Measurements from ENCODE around the gene MTHFD1L.

Gene MTHFD1L

GRCh38 chr6:150840185-150840584, 25.3 kb upstream of the MTHFD1L start:
- H3K79me2 ChIP-seq (ENCODE audit: insufficient read depth, low read length), result no peaks in the 10 kb centered on the region
- no peaks in the 10 kb centered on the region for H3K27me3 ChIP-seq (ENCODE audit: insufficient read depth, low read length, poor library complexity, severe bottlenecking)
- H3K9me2 ChIP-seq (replicated peaks; ENCODE audit: low read depth, low read length), result no peaks in the 10 kb centered on the region
- H3K9me3 ChIP-seq (ENCODE audit: insufficient read depth, low read depth, low read length), result no peaks in the 10 kb centered on the region
- no peak overlapping the region for H3K4me3 ChIP-seq (ENCODE audit: low read length, poor library complexity, severe bottlenecking)
- no peak overlapping the region for H3K9ac ChIP-seq (ENCODE audit: low read depth, low read length, poor library complexity, severe bottlenecking)
- H3K4me2 ChIP-seq (ENCODE audit: low read depth, low read length, poor library complexity, severe bottlenecking), result no peak overlapping the region
- peaks cover 45% of the 10 kb centered on the region for H3K36me3 ChIP-seq (ENCODE audit: insufficient read depth, low read length)
- H3K4me1 ChIP-seq (ENCODE audit: insufficient read depth, low read length, poor library complexity, severe bottlenecking), result no peaks in the 10 kb centered on the region
- H2AFZ ChIP-seq (ENCODE audit: low read length), result no peak overlapping the region
- TF ChIP-seq CTCF (conservative IDR thresholded peaks at IDR 0.05; ENCODE audit: low read length), result no peak
- TF ChIP-seq EZH2phosphoT487 (IDR thresholded peaks at IDR 0.05; ENCODE audit: borderline replicate concordance), result no peak
- no peaks in the 10 kb centered on the region for H3F3A ChIP-seq (ENCODE audit: low read depth)
- no peaks in the 10 kb centered on the region for H4K20me1 ChIP-seq (ENCODE audit: insufficient read depth, low read length, poor library complexity, severe bottlenecking)

DNA sequence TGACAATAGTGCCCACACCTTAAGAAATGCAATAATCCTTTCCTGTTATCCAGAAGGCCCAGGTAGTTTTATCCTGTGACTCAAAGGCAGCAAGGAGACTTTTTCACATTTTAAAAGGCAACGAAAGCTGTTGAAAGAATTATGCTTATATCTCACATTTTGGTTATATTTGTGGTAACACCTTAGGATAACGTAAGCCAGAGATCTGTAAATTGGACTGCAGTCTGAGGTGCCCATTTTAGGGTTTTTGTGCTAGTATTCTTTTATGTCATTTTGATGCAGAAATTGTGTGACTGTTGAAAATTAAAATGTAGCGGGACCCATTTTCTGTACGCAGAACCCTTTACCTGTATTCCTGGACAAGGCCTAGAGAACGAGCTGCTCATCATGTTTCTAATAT, 24.3 kb upstream of the MTHFD1L start:
- no peaks in the 10 kb centered on the region for H3K4me1 ChIP-seq (ENCODE audit: insufficient read depth, low read length, poor library complexity, severe bottlenecking)
- no peak overlapping the region for H3K4me2 ChIP-seq (ENCODE audit: low read depth, low read length, poor library complexity, severe bottlenecking)
- no peak overlapping the region for H3K9ac ChIP-seq (ENCODE audit: low read depth, low read length, poor library complexity, severe bottlenecking)
- no peaks in the 10 kb centered on the region for H4K20me1 ChIP-seq (ENCODE audit: insufficient read depth, low read length, poor library complexity, severe bottlenecking)
- no peaks in the 10 kb centered on the region for H3K27me3 ChIP-seq (ENCODE audit: insufficient read depth, low read length, poor library complexity, severe bottlenecking)
- TF ChIP-seq CTCF (conservative IDR thresholded peaks at IDR 0.05; ENCODE audit: low read length) (no peak), EZH2phosphoT487 (IDR thresholded peaks at IDR 0.05; ENCODE audit: borderline replicate concordance) (no peak)
- no peaks in the 10 kb centered on the region for H3F3A ChIP-seq (ENCODE audit: low read depth)
- no peaks in the 10 kb centered on the region for H3K9me3 ChIP-seq (ENCODE audit: insufficient read depth, low read depth, low read length)
- no peaks in the 10 kb centered on the region for H3K9me2 ChIP-seq (replicated peaks; ENCODE audit: low read depth, low read length)
- no peak overlapping the region for H3K4me3 ChIP-seq (ENCODE audit: low read length, poor library complexity, severe bottlenecking)
- no peak overlapping the region for H2AFZ ChIP-seq (ENCODE audit: low read length)
- H3K79me2 ChIP-seq (ENCODE audit: insufficient read depth, low read length), result no peaks in the 10 kb centered on the region
- H3K36me3 ChIP-seq (ENCODE audit: insufficient read depth, low read length), result peaks cover 37% of the 10 kb centered on the region

DNA sequence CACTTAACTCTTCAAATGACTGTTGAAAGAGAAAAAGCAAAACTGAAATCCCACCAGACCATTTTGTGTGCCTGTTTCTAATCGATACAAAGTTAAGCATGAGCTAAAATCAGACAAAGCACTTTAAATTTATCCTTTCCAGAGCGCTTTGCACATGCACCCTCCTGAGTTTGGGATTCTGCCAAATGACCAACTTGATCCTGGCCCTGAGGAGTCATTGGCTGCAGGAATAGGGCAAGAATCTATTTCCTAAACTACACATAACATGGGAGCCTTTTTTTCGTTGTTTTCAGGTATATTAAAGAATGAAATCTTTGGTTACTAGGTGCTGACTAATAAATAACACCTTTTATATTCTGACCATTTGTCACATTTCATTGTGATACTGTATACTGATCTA, 23.8 kb upstream of the MTHFD1L start:
- Histone ChIP-seq H3K4me1 (ENCODE audit: insufficient read depth, low read length, poor library complexity, severe bottlenecking) (peaks cover 3% of the 10 kb centered on the region), H4K20me1 (ENCODE audit: insufficient read depth, low read length, poor library complexity, severe bottlenecking) (no peaks in the 10 kb centered on the region), H3K9me3 (ENCODE audit: insufficient read depth, low read depth, low read length) (no peaks in the 10 kb centered on the region), H3K9me2 (replicated peaks; ENCODE audit: low read depth, low read length) (no peaks in the 10 kb centered on the region), H3K27me3 (ENCODE audit: insufficient read depth, low read length, poor library complexity, severe bottlenecking) (no peaks in the 10 kb centered on the region), H3K79me2 (ENCODE audit: insufficient read depth, low read length) (no peaks in the 10 kb centered on the region), H2AFZ (ENCODE audit: low read length) (no peak overlapping the region), H3K4me2 (ENCODE audit: low read depth, low read length, poor library complexity, severe bottlenecking) (no peak overlapping the region), H3F3A (ENCODE audit: low read depth) (no peaks in the 10 kb centered on the region), H3K4me3 (ENCODE audit: low read length, poor library complexity, severe bottlenecking) (no peak overlapping the region), H3K36me3 (ENCODE audit: insufficient read depth, low read length) (peaks cover 37% of the 10 kb centered on the region), H3K9ac (ENCODE audit: low read depth, low read length, poor library complexity, severe bottlenecking) (no peak overlapping the region)
- TF ChIP-seq CTCF (conservative IDR thresholded peaks at IDR 0.05; ENCODE audit: low read length) (no peak), EZH2phosphoT487 (IDR thresholded peaks at IDR 0.05; ENCODE audit: borderline replicate concordance) (no peak)
